Astrocyte of the spinal cord (primary cell): ENCODE measurements around the gene CFAP299.
A peak's percentile ranks its signal among the peaks of the same experiment; 100 is the strongest.

Source experiments
- DNase-seq: peaks from one replicate; pipeline ENCODE4 v3.0.0; 2011; ENCODE audit warnings: low read depth, low spot score
- H3K4me3 ChIP-seq: 2 replicates; pipeline ENCODE4 v1.5.1; 2011; ENCODE audit warnings: low read depth, mild to moderate bottlenecking, low read length, moderate library complexity
- in situ Hi-C: cut with HindIII; loops from 2 replicates; pipeline ENCODE4 v1.10.0; 2017; ENCODE audit warnings: low sequenced_read_pairs
- TF ChIP-seq, protein P1 (sequence below): IDR thresholded peaks from 2 replicates; pipeline ENCODE4 v1.5.1; 2012; ENCODE audit warnings: low read depth, mild to moderate bottlenecking, low read length, inconsistent platforms

Gene CFAP299

DNA sequence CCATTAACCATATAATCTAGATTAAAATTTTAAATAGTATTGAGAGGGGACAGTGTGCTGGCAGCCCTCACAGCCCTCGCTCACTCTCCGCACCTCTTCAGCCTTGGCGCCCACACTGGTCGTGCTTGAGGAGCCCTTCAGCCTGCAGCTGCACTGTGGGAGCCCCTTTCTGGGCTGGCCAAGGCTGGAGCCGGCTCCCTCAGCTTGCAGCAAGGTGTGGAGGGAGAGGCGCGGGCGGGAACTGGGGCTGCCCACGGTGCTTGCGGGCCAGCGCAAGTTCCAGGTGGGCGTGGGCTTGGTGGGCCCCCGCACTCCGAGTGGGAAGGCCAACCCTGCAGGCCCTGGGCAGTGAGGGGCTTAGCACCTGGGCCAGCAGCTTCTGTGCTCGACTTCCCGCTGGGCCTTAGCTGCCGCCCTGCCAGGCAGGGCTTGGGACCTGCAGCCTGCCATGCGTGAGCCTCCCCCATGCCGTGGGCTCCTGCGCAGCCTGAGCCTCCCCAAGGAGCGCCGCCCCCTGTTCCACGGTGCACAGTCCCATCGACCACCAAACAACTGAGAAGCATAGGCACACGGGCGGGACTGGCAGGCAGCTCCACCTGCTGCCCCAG is 32.8 kb upstream of the CFAP299 start:
- H3K4me3 ChIP-seq, result no peak overlapping the region
- DNase-seq, result no peak
- TF ChIP-seq, protein P1, sequence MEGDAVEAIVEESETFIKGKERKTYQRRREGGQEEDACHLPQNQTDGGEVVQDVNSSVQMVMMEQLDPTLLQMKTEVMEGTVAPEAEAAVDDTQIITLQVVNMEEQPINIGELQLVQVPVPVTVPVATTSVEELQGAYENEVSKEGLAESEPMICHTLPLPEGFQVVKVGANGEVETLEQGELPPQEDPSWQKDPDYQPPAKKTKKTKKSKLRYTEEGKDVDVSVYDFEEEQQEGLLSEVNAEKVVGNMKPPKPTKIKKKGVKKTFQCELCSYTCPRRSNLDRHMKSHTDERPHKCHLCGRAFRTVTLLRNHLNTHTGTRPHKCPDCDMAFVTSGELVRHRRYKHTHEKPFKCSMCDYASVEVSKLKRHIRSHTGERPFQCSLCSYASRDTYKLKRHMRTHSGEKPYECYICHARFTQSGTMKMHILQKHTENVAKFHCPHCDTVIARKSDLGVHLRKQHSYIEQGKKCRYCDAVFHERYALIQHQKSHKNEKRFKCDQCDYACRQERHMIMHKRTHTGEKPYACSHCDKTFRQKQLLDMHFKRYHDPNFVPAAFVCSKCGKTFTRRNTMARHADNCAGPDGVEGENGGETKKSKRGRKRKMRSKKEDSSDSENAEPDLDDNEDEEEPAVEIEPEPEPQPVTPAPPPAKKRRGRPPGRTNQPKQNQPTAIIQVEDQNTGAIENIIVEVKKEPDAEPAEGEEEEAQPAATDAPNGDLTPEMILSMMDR, result no peak
- in situ Hi-C loops, result no loop called here

DNA sequence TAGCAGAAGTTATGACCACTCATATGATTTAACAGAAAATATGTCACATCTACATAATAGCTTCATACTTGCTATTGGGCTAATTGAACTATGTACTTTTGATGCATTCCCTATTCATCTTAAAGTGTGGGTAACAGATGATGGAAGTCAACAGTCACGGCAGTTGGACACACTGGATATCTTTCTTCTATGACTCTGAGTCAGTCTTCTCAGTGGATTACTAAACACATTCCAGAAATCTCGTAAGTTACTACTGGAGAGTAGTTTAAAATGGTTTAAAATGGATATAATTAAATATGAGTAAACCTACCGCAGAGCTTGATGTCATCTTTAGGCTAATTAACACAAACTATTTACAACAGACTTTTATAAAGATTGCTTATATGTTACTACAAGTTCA is 30.1 kb upstream of the CFAP299 start:
- TF ChIP-seq, protein P1, result no peak
- in situ Hi-C loops, result no loop called here
- DNase-seq, result peak; percentile 45
- no peak overlapping the region for H3K4me3 ChIP-seq

DNA sequence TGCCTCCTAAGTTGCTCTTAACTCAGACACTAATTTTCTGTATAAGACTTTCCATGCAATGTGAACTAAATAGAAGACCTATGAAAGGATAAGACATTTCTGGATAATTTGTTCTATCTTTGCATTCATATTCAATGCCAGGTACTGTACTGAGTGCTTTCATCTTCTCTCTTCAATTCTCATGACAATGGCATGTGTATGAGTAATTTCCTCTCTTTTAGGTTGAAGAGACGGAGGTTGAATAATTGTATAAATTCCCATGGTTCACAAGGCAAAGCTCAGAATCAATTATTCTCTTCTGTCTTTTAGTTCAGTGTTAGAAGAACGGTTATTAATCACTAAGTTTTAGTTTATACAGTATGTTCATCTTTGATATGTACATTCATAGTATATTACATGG is 29.3 kb upstream of the CFAP299 start:
- TF ChIP-seq, protein P1, result no peak
- in situ Hi-C loops, result no loop called here
- no peak overlapping the region for H3K4me3 ChIP-seq
- DNase-seq, result peak; percentile 45

DNA sequence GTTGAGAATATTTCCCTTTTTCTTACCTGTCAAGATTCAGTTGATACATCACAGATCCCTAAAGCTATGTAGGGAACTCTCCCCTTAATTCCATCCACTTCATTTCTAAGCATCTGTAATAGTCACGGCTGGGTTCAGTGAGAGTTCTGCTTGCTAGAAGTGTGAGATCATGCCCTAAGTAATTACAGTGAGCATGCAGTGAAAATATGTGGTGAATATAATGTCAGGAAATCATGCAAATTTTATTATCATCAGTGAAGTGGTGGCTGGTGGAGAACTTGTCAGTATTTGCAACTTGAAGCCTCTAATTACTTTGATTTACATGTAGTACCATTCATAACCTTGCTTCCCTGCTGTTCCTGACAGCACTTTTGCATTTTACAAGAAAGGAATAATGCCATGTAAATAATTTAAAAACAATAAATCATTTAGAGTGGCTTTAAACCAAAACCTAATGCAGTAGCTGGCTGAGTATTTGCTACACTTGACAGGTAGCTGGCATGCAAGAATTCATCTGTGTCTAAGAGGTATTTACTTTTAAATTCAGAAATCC is 28.3 kb upstream of the CFAP299 start:
- DNase-seq, result peak; percentile 46
- in situ Hi-C loops, result no loop called here
- TF ChIP-seq, protein P1, result no peak
- H3K4me3 ChIP-seq, result no peak overlapping the region

DNA sequence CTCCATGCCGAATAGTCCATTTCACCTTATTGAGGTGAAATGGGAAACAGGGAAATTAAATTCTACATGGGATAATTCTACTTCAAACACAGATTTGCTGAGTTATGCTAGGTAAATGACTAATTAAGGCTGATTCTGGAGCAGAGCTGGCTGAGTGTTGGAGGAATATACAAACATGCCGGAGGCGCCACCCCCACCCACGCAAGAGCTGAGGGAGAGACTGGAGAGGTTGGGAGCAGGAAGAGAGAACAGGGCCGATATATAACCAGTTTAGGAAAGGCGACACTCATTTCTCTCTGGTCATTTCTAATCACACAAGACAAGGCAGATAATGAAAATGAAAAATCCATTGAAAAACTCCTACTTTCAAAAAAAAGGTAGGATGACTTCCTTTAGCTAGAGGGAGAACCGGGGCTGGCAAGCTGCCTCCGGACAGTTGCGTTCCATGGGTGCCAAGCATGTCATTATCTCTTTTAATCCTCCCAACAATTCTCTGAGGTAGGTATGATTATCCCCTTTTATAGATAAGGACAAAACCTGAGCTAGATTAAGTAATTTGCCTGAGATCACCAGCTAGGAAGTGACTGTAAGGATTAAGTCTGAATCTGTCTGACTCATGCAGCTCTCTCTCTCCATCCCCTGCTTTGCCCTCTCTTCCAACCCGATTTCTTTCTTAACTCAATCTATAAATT is 27.6 kb upstream of the CFAP299 start:
- peak; percentile 59 for DNase-seq

DNA sequence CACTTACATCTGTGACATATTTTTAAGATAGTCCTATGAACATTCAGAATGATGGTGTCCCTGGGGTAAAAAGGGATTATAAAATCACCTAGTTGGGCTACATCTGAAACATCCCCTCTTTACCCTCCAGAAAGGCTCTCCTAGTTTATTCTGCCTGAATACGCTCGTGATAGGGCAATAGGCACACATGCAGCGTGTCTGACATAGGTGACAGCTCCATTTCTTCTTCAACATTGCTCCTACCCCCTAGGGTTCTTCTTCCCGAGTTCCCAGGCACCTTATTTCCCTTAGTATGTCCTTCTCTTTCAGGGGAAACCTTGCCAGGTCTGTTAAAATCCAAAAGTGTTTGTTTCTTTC is 27.1 kb upstream of the CFAP299 start:
- in situ Hi-C loops, result no loop called here
- TF ChIP-seq, protein P1, result no peak
- no peak for DNase-seq
- H3K4me3 ChIP-seq, result no peak overlapping the region

More for the DNA sequence above, 27.6 kb upstream of the CFAP299 start:
- TF ChIP-seq, protein P1, result no peak
- in situ Hi-C loops, result no loop called here
- H3K4me3 ChIP-seq, result no peak overlapping the region
